OCI-LY3 (cell line): Measurements from ENCODE around the gene IRF9.

Experiments
- EZH2phosphoT487 ChIP-seq: fragments of 200-600 bp; shearing (Covaris generic); IDR thresholded peaks from 2 replicates; pipeline ENCODE4 v1.6.1; 2018; ENCODE audit warnings: antibody characterized with exemption, mixed run types, low read depth
- TF ChIP-seq, protein P1 (sequence below): fragments of 200-600, 300-600 bp; sonication (generic); IDR thresholded peaks from 2 replicates; pipeline ENCODE4 v1.5.1; 2014; ENCODE audit warnings: antibody characterized with exemption, low read length, low read depth

GRCh38 chr14:24207104-24207551, 46.1 kb downstream of the IRF9 start:
- TF ChIP-seq, protein P1, sequence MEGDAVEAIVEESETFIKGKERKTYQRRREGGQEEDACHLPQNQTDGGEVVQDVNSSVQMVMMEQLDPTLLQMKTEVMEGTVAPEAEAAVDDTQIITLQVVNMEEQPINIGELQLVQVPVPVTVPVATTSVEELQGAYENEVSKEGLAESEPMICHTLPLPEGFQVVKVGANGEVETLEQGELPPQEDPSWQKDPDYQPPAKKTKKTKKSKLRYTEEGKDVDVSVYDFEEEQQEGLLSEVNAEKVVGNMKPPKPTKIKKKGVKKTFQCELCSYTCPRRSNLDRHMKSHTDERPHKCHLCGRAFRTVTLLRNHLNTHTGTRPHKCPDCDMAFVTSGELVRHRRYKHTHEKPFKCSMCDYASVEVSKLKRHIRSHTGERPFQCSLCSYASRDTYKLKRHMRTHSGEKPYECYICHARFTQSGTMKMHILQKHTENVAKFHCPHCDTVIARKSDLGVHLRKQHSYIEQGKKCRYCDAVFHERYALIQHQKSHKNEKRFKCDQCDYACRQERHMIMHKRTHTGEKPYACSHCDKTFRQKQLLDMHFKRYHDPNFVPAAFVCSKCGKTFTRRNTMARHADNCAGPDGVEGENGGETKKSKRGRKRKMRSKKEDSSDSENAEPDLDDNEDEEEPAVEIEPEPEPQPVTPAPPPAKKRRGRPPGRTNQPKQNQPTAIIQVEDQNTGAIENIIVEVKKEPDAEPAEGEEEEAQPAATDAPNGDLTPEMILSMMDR = no peak
- no peak for TF ChIP-seq EZH2phosphoT487
